ENCODE measurements around the gene POGLUT3.

The POGLUT3 gene

DNA sequence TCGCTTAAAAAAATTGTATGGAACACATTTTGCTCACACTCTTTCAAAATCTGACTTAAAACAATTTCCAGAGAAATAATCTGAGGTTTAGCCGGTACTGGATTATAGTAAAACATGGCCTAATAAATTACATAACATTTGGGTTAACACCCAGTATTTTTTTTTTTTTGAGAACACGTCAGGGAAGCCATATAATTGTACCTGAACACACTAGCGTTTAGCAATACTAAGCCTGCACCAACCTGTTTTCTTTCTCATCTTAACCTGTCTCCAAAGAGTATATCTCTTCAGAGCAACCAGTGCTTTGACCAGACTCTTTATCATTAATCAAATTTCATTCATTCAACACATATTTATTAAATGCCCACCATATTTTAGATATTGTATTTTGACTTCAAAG lies 2.0 kb upstream of the POGLUT3 start:
- no peak for DNase-seq (ENCODE audit: low read depth in 2 of 2)

DNA sequence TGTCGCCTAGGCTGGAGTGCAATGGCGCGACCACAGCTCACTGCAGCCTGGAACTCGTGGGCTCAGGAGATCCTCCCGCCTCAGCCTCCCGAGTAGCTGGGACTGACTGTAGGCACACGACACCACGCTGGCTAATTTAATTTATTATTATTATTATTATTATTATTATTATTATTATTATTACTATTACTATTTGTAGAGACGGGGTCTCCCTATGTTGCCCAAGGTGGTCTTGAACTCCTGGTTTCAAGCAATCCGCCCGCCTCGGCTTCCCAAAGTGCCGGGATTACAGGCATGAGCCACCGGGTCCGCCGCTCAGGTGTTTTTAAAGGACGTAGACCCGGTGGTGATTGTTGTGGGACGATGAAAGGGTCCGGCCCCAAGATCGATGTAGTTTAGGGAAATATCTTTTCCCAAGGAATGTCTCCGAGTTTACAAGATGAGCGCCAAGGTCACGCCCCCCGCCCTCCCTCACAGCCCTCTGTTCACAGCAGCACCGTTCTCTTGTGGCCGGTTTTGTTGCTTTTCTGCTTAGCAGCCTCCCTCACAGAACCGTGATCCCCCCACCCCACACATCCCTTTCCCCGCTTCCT lies 728 bp upstream of the POGLUT3 start:
- DNase-seq (ENCODE audit: low read depth in 2 of 2), result no peak

DNA sequence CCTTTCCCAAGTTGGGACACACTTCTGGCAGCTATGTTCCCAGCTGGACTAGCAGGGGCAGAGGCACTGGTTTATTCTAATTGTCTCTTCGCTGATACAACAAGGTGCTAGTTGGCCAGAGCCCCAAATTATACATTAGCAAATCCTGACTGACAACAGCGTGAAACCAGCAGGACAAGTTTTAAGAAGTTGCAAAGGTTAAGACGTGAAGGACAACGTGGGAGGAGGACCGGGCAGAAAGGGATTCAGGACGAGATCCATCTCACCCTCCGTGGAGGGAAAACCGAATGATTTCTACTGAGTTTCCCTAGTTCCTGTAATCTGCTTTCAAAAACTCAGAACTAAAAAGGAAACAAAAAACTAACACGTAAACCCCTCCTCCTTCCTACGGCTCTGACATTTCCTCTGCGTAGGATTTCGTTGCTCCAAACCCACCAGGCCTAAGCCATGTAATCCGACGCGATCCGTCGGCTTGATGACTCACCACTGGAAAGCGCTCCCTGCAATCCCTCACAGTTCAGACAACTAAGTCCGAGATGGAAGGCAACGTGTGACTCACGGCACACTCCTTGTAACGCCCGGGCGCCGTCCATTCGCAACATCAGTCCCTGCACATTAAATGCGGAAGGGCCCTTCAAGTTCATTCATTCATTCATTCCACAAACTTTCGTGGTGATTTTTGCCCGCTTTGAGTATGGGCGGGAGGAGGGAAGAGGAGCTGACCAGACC lies 703 bp downstream of the POGLUT3 start:
- DNase-seq (ENCODE audit: low read depth in 2 of 2), result peak; percentile 21 to 44

DNA sequence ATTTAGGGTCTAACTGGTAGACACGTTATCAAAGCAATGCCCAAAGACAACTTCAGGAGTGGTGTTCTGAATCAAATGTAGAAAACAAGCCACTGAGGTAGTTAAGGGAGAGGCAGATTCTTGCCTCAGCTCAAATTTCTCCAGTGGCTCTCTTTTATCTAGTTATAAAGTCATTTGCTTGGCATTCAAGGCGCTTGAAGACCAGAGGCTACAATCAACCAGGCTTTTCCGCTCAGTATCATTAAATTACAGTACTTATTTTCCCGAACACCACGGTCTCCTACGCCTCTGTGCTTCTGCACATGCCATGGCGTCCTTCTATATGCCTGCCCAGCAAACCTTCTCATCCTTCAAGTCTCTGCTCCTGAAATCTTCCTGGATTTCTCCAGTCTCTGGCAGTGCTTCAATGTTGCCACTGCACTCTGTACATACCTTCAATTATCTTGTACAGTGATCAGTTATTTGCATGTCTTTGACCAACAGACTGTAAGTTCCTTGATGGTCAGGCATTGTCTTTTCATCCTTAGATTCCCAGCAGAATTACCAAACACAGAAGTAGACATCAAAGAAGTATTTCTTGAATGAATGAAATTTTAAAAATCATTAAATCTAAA lies 1.4 kb downstream of the POGLUT3 start:
- no peak for DNase-seq (ENCODE audit: low read depth in 2 of 2)

DNA sequence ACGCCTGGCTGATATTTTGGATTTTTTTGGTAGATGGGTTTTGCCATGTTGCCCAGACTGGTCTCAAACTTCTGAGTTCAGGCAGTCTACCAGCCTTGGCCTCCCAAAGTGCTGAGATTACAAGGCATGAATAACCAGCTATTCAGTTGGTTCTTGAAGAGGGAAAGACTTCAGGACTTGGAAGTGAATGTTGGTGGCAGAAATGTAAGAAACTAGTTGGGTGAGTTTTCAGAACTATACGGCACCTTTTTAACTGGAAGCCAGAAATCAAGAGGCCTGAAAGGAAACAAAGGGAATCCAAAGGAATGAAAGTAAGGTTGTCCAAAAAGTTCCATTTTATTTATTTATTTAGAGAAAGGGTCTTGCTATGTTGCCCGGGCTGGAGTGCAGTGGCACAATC lies 2.9 kb downstream of the POGLUT3 start:
- DNase-seq (ENCODE audit: low read depth in 2 of 2), result no peak

DNA sequence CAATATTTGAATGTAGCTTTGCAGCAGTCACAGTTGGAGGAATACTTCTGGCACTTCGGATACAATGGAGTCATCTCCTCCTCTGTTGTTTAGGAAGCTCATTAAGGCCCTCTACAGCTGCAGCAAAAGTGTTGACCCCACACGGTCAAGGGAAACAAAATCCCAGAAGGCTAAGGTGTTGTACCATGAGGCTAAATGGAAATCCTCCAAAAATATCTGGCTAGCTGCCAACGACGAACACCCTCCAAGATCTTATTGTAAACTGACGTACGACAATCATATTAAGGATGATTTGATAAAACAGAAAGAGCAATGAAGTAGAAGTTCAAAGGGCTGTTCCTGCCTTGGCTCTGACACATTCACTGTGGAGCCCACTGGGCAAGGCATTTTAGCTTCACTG lies 4.0 kb downstream of the POGLUT3 start:
- DNase-seq (ENCODE audit: low read depth in 2 of 2), result no peak

DNA sequence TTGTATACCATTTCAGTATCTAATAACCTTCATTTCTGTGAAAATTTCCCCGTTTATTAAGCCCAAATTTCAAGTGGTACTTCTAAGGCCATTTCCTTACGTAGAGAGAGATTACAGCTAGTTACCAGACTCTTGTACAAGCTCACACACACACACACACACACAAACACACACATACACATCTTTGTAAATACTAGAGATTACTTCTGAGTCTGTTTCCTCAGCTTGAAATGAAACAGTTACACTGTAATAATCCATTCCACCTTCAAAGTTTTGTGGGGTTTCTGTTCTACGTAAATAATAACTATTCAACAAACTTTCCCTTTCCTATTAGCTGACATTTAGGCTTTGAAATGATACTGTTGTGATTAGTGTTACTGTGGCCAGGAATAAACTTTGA lies 6.2 kb downstream of the POGLUT3 start:
- no peak for DNase-seq (ENCODE audit: low read depth in 2 of 2)

DNA sequence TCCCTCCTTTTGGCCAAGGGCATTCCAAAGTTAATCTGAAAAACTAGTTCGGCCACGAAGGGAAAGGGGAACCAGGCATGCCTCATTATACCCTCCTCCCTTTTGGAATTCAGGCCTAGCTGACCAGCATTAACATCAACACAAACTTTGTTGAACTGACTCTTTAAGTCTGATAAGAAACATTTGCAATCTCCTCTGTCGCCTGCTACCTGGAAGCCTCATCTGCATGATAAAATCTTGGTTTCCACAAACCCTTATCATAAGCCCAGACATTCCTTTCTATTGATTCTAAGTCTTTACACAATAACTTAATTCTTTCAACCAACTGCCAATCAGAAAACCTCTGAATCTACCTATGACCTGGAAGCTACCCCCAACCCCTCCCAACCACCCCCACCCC lies 11.4 kb downstream of the POGLUT3 start:
- no peak for DNase-seq (ENCODE audit: low read depth in 2 of 2)

DNA sequence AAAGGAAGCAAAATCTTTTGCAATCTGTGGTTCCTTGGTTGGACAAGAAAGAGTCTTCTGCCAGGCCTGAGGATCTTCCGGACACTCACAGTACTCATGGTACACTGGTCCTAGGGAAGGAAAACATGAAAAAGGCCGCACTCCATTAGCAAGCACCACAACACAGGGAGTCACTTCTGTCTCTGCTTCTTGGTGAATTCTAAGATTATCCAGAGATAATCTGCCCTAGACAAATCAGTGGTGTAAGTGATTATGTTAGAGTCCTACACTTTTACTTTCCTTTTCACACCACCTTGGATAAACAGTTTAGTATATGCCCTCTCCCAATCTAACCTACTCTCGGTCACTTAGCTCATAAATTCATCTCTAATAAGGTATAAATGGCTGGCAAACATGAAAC lies 11.9 kb downstream of the POGLUT3 start:
- no peak for DNase-seq (ENCODE audit: low read depth in 2 of 2)

DNA sequence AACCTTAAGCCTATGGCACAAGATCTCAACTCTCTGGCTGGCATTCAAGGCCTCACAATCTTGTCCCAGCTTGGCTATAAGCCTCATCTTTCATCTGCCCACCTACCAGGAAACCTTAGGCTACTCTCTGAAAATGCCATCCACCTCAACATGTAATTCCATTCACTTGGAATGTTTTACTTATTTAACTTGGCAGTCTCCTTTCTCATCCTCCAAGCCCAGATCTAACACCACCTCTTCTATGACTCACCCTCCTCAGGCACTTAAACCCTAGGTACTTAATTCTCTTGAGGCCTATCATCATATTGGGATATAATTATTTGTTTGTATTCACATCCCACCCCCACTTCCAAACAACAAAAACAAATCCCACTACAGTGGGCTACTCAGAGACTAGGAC lies 15.0 kb downstream of the POGLUT3 start:
- no peak for DNase-seq (ENCODE audit: low read depth in 2 of 2)

DNA sequence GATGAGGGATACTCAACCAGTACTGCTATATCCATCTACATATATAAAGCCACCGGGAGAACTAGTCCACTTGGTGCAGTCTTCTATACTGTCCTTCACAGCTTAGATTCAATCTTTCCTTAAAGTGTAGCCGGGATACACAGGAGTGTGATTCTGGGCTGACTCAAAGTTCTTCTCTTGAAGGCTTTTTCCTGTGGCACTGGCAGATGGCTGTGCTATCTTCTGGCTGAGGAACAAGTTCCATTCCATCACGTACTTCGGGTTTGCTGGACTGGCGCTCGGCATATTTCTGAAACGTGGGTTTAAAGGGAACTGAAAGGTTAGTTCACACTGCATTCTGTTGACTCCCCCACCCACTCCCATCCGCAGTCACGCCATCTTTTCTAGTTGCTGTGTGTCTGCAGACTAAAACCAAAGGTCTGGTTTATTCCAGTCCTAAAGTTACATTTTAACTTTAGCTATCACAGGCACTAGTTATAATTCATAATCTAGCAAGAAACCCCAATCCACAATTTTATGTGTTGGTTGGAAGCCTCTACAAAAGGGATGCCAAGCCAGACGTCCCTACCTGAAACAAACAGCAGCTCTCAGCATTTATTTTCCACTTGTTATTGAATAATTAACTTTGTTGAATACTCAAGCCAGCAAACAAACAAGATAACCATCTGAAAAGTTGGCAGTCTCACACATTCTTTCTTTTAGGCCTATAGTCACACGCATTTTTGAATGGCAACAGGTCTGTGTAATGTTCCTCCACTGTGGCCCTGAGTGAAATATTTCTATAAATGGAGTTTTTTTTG lies 23.3 kb downstream of the POGLUT3 start:
- no peak for DNase-seq (ENCODE audit: low read depth in 2 of 2)

DNA sequence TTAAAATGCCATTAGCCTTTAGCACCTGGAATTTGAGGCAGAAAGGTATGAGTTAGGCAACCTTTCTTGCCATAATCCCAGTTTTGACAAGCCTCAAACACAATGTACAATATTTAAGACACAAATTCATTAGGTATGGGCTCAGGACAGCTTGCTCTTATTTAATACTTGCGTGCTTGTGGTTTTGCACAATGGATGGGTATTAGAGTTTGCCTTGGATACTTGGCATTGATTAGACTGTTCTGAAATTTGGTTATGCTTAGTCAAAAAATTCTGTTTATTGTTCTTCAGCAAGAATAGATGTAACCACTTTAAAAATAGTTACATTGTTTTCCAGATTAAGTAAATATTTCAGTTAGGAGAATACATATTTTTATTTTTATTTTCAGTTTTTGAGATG lies 25.5 kb downstream of the POGLUT3 start:
- DNase-seq (ENCODE audit: low read depth in 2 of 2), result no peak

DNA sequence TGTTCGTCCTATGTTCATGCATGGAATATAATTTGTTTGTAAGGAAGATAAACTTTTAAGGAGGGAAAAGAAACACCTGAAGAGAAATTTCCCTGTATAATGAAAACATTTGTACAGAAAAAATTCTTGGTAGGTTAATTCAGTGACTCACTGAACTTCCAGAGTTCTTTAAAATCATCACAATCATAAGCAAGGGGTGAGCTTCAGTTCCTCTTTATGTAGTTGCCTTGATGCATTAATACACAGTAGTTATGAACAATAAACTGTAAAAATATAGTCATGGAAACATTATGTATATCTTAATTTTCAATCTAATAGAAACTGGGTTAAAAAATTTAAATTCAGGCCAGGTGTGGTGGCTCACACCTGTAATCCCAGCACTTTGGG lies 29.7 kb downstream of the POGLUT3 start:
- no peak for DNase-seq (ENCODE audit: low read depth in 2 of 2)

DNA sequence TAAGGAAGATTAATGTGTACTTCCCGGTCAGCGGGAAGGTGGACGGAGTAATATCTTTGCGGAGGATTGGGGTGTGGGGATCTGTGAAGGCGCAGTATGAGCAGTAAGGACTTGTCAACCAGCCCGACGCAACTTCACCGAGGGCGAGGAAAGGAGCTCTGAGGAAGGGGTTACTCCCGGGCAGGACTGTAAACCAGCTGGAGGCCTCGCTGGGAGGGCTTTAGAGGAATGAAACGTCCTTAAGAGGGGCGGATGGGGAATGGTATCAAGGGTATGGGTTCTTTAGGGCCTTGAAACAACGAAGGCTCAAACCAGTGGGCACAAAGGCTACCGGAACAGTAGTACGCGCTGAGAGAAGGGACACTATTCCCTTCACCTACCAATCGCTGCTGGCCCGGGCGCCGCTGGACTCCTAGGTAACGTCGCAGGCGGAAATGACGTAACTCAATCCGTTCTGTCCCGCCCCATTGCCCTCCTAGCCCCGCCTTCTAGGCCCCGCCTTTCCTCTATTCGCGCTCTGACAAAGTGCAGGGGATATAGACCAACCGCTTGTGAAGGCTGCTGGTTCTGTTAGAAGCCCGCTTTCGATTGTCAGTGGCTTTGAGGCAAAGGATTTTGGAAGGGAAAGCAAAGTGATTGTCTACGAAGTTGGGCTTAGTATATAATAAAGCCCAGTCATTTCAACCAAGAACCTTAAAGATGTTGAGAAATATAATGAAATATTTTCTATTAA lies 30.9 kb downstream of the POGLUT3 start, which contains the start of gene C11orf65:
Gene C11orf65 (minus strand): TSS at position 439 of the 733 bp plus-strand sequence. CDS start 5,970 bp downstream, outside the sequence.
- DNase-seq (ENCODE audit: low read depth in 2 of 2), result peak; percentile 87 to 91

DNA sequence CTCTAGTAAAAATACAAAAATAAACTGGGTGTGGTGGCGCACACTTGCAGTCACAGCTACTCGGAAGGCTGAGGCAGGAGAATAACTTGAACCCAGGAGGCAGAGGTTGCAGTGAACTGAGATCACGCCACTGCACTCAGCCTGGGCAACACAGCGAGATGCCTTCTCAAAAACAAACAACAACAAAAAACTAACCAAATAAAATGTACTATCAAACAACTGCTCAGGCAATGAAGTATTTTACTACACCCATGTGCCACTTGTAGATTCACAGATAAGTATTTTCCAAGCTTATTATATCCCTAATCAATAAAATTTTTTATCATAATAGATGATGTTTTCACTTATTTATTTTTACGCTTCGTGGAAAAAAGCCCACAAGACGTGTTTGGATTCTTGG lies 31.8 kb downstream of the POGLUT3 start:
- DNase-seq (ENCODE audit: low read depth in 2 of 2), result no peak

DNA sequence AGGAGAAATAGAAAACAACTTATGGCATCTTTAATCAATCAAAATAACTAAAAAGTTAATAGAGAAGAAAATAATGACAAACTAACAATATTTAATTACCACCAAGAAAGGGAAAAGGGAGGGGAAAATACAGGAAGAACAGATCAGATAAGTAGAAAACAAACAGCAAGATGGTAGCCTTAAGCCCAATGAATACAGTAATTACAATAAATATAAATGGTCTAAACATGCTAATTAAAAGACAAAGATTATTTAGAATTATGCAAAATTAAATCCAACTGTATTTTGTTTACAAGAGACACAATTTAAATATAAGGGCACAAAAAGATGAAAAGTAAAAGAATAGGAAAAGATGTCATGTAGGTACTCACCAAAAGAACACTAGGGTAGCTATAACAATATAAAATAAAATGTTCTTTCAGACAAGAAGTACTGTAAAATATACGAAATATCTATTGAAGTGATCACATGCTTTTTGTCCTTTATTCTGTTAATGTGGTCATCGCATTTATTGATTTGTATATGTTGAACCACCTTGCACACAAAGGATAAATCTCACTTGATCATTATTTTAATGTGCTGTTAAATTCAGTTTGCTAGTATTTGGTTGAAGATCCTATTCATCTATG lies 44.9 kb downstream of the POGLUT3 start:
- DNase-seq (ENCODE audit: low read depth in 2 of 2), result no peak
